ENCODE data around the gene PNKD.

- TF ChIP-seq POLR2A (IDR thresholded peaks at IDR 0.05; ENCODE audit: low read depth, low read length) (no peak), PAX5 (IDR thresholded peaks at IDR 0.05; ENCODE audit: insufficient read depth, low read length, severe bottlenecking) (no peak), POLR2AphosphoS5 (IDR thresholded peaks at IDR 0.05; ENCODE audit: low read depth, low read length) (no peak), TAF1 (IDR thresholded peaks at IDR 0.05; ENCODE audit: low read depth, low read length) (no peak), POU2F2 (IDR thresholded peaks at IDR 0.05; ENCODE audit: low read depth, low read length) (no peak)
These were observed 24.7 kb downstream of the PNKD start for GRCh38 chr2:218295029-218295428.

Data from GM12891 (cell line).